SK-N-SH treated with all-trans-retinoic acid at 6 μM for 48 hours (cell line): ENCODE results near the gene ICE1.

ENCODE experiments used
- ATAC-seq: fragments of 200-7000 bp; cut with Tn5 transposase; 3 replicates; pipeline ENCODE4 v1.9.1; 2020; ENCODE audit warnings: mild to moderate bottlenecking, moderate library complexity
- ARNTL ChIP-seq: fragments of 450-650 bp; formaldehyde crosslinking; IDR thresholded peaks from 2 replicates; pipeline ENCODE4 v1.5.0; 2020; ENCODE audit warnings: low read depth, mild to moderate bottlenecking, moderate library complexity, borderline replicate concordance
- BACH2 ChIP-seq: fragments of 250-450 bp; sonication (Bioruptor Pico); IDR thresholded peaks from 2 replicates; pipeline ENCODE4 v1.9.0; 2021; ENCODE audit warnings: mild to moderate bottlenecking, borderline replicate concordance
- CREB5 ChIP-seq: fragments of 250-450 bp; sonication (Bioruptor Pico); IDR thresholded peaks from 2 replicates; pipeline ENCODE4 v1.5.1; 2020; ENCODE audit warnings: low read depth, mild to moderate bottlenecking, moderate library complexity
- CSDC2 ChIP-seq: fragments of 250-450 bp; sonication (Bioruptor Pico); IDR thresholded peaks from 2 replicates; pipeline ENCODE4 v1.5.0; 2020; ENCODE audit warnings: mild to moderate bottlenecking, moderate library complexity
- ESRRG ChIP-seq: fragments of 250-450 bp; sonication (Bioruptor Pico); IDR thresholded peaks from 2 replicates; pipeline ENCODE4 v1.6.1; 2021; ENCODE audit warnings: mild to moderate bottlenecking
- GLIS3 ChIP-seq: fragments of 250-450 bp; sonication (Bioruptor Pico); IDR thresholded peaks from 2 replicates; pipeline ENCODE4 v1.5.0; 2020; ENCODE audit warnings: mild to moderate bottlenecking, moderate library complexity
- ISL1 ChIP-seq: fragments of 250-450 bp; sonication (Bioruptor Pico); IDR thresholded peaks from 2 replicates; pipeline ENCODE4 v2.1.2; 2022; ENCODE audit warnings: mild to moderate bottlenecking, moderate library complexity
- OSR1 ChIP-seq: fragments of 250-450 bp; sonication (Bioruptor Pico); IDR thresholded peaks from 2 replicates; pipeline ENCODE4 v1.8.0; 2022; ENCODE audit warnings: moderate library complexity, mild to moderate bottlenecking, inconsistent platforms
- PATZ1 ChIP-seq: fragments of 250-450 bp; sonication (Bioruptor Pico); IDR thresholded peaks from 2 replicates; pipeline ENCODE4 v1.8.0; 2020; ENCODE audit warnings: mild to moderate bottlenecking, moderate library complexity, borderline replicate concordance
- POU6F1 ChIP-seq: fragments of 250-450 bp; sonication (Bioruptor Pico); IDR thresholded peaks from 2 replicates; pipeline ENCODE4 v1.8.0; 2021; ENCODE audit warnings: low read depth, mild to moderate bottlenecking, moderate library complexity, borderline replicate concordance
- PPARA ChIP-seq: fragments of 250-450 bp; sonication (Bioruptor Pico); IDR thresholded peaks from 2 replicates; pipeline ENCODE4 v1.5.0; 2020; ENCODE audit warnings: mild to moderate bottlenecking, borderline replicate concordance
- RARB ChIP-seq: fragments of 250-450 bp; sonication (Bioruptor Pico); IDR thresholded peaks from 2 replicates; pipeline ENCODE4 v1.8.0; 2021; ENCODE audit warnings: mild to moderate bottlenecking, moderate library complexity
- SNAI2 ChIP-seq: fragments of 250-450 bp; sonication (Bioruptor Pico); IDR thresholded peaks from 2 replicates; pipeline ENCODE4 v1.5.0; 2020; ENCODE audit warnings: mild to moderate bottlenecking, moderate library complexity
- TCF4 ChIP-seq: fragments of 250-450 bp; sonication (Bioruptor Pico); IDR thresholded peaks from 2 replicates; pipeline ENCODE4 v1.8.0; 2021; ENCODE audit warnings: mild to moderate bottlenecking, moderate library complexity, borderline replicate concordance
- TOX ChIP-seq: fragments of 250-450 bp; sonication (Bioruptor Pico); IDR thresholded peaks from 2 replicates; pipeline ENCODE4 v1.8.0; 2021; ENCODE audit warnings: mild to moderate bottlenecking, moderate library complexity, borderline replicate concordance
- TSHZ2 ChIP-seq: fragments of 250-450 bp; sonication (Bioruptor Pico); IDR thresholded peaks from 2 replicates; pipeline ENCODE4 v1.5.0; 2020; ENCODE audit warnings: mild to moderate bottlenecking, moderate library complexity
- ZFP3 ChIP-seq: fragments of 250-450 bp; sonication (Bioruptor Pico); IDR thresholded peaks from 2 replicates; pipeline ENCODE4 v1.5.0; 2020; ENCODE audit warnings: mild to moderate bottlenecking, moderate library complexity
- ZFP30 ChIP-seq: fragments of 450-650 bp; formaldehyde crosslinking; IDR thresholded peaks from 2 replicates; pipeline ENCODE4 v1.5.0; 2022; ENCODE audit warnings: mild to moderate bottlenecking, moderate library complexity
- ZNF565 ChIP-seq: fragments of 450-650 bp; formaldehyde crosslinking; conservative IDR thresholded peaks from 2 replicates; pipeline ENCODE4 v1.5.0; 2020; ENCODE audit warnings: low read depth, mild to moderate bottlenecking, moderate library complexity
- ZNF70 ChIP-seq: fragments of 450-650 bp; formaldehyde crosslinking; IDR thresholded peaks from 2 replicates; pipeline ENCODE4 v1.5.0; 2020; ENCODE audit warnings: mild to moderate bottlenecking, moderate library complexity
- ZNF8 ChIP-seq: fragments of 450-650 bp; formaldehyde crosslinking; IDR thresholded peaks from 2 replicates; pipeline ENCODE4 v1.5.0; 2020; ENCODE audit warnings: mild to moderate bottlenecking, moderate library complexity

ICE1 gene

GRCh38 chr5:5456858-5457257 lies 34.4 kb downstream of the ICE1 start (continued):
- TF ChIP-seq TOX (CRISPR knock-in tag): no peak
- TF ChIP-seq ARNTL (CRISPR knock-in tag): no peak
- TF ChIP-seq BACH2 (CRISPR knock-in tag): no peak

- ATAC-seq: no peak
- TF ChIP-seq ZNF565 (CRISPR knock-in tag) (no peak), ZFP30 (CRISPR knock-in tag) (no peak)
These were observed 37.8 kb downstream of the ICE1 start for GRCh38 chr5:5460311-5460710.

GRCh38 chr5:5461012-5461411 lies 38.5 kb downstream of the ICE1 start:
- TF ChIP-seq ISL1 (CRISPR knock-in tag) (no peak), ZNF70 (CRISPR knock-in tag) (no peak), OSR1 (CRISPR knock-in tag) (no peak), ZNF565 (CRISPR knock-in tag) (no peak), CSDC2 (no peak), TSHZ2 (CRISPR knock-in tag) (no peak), SNAI2 (CRISPR knock-in tag) (no peak), PPARA (no peak), CREB5 (CRISPR knock-in tag) (no peak), RARB (no peak), PATZ1 (CRISPR knock-in tag) (no peak), GLIS3 (no peak), BACH2 (CRISPR knock-in tag) (no peak), POU6F1 (no peak), ESRRG (CRISPR knock-in tag) (no peak), ZFP30 (CRISPR knock-in tag) (no peak)
- no peak for ATAC-seq

- no peak for ATAC-seq
- no peak for TF ChIP-seq POU6F1
- no peak for TF ChIP-seq ZNF565 (CRISPR knock-in tag)
- no peak for TF ChIP-seq ZNF8 (CRISPR knock-in tag)
- no peak for TF ChIP-seq ISL1 (CRISPR knock-in tag)
- TF ChIP-seq GLIS3: no peak
- no peak for TF ChIP-seq SNAI2 (CRISPR knock-in tag)
- TF ChIP-seq CSDC2: no peak
- no peak for TF ChIP-seq BACH2 (CRISPR knock-in tag)
- no peak for TF ChIP-seq CREB5 (CRISPR knock-in tag)
- no peak for TF ChIP-seq TCF4 (CRISPR knock-in tag)
- no peak for TF ChIP-seq ZFP30 (CRISPR knock-in tag)
- TF ChIP-seq ZNF70 (CRISPR knock-in tag): no peak
- TF ChIP-seq ZFP3 (CRISPR knock-in tag): no peak
- TF ChIP-seq ESRRG (CRISPR knock-in tag): no peak
- no peak for TF ChIP-seq TOX (CRISPR knock-in tag)
- no peak for TF ChIP-seq PPARA
- TF ChIP-seq ARNTL (CRISPR knock-in tag): no peak
- no peak for TF ChIP-seq OSR1 (CRISPR knock-in tag)
These were observed 41.7 kb downstream of the ICE1 start for GRCh38 chr5:5464036-5464715.
